Loucy (cell line): ENCODE results near the gene TMEM178A.
"Not testable (repeated sequence)": the region's sequence is repeated elsewhere in the genome, so short reads cannot be mapped to it uniquely, and the experiment has no call there.

Source experiments
- H2AFZ ChIP-seq: fragments of 200-600 bp; sonication (generic); 2 replicates; pipeline ENCODE4 v1.6.0; 2016; ENCODE audit warnings: antibody characterized with exemption, mild to moderate bottlenecking, low read length, moderate library complexity
- H3F3A ChIP-seq: fragments of 200-600 bp; 2 replicates; pipeline ENCODE4 v1.6.0; 2016; ENCODE audit warnings: antibody characterized with exemption, low read depth, mild to moderate bottlenecking
- H3K27me3 ChIP-seq: fragments of 200-600 bp; sonication (generic); 2 replicates; pipeline ENCODE4 v1.6.1; 2014; ENCODE audit warnings: low read length, mild to moderate bottlenecking; ENCODE audit not compliant: insufficient read depth, poor library complexity, severe bottlenecking
- H3K36me3 ChIP-seq: fragments of 200-600 bp; sonication (generic); 2 replicates; pipeline ENCODE4 v1.6.1; 2016; ENCODE audit warnings: low read length; ENCODE audit not compliant: insufficient read depth
- H3K4me1 ChIP-seq: fragments of 200-600 bp; sonication (generic); 2 replicates; pipeline ENCODE4 v1.5.1; 2014; ENCODE audit warnings: low read length, mild to moderate bottlenecking; ENCODE audit not compliant: insufficient read depth, poor library complexity, severe bottlenecking
- H3K4me2 ChIP-seq: fragments of 200-600 bp; sonication (generic); 2 replicates; pipeline ENCODE4 v1.6.0; 2014; ENCODE audit warnings: antibody characterized with exemption, low read length, low read depth, mild to moderate bottlenecking; ENCODE audit not compliant: poor library complexity, severe bottlenecking
- H3K4me3 ChIP-seq: fragments of 200-600 bp; sonication (generic); 2 replicates; pipeline ENCODE4 v1.5.1; 2014; ENCODE audit warnings: low read length, mild to moderate bottlenecking, mixed read lengths; ENCODE audit not compliant: poor library complexity, severe bottlenecking
- H3K79me2 ChIP-seq: fragments of 200-600 bp; sonication (generic); 2 replicates; pipeline ENCODE4 v1.6.1; 2014; ENCODE audit warnings: low read length; ENCODE audit not compliant: insufficient read depth
- H3K9ac ChIP-seq: fragments of 200-600 bp; sonication (generic); 2 replicates; pipeline ENCODE4 v1.6.0; 2014; ENCODE audit warnings: mild to moderate bottlenecking, low read depth, low read length, moderate library complexity; ENCODE audit not compliant: poor library complexity, severe bottlenecking
- H3K9me2 ChIP-seq: fragments of 200-600 bp; sonication (generic); replicated peaks from 2 replicates; pipeline ENCODE4 v1.6.1; 2016; ENCODE audit warnings: low read depth, low read length, mixed read lengths
- H3K9me3 ChIP-seq: fragments of 200-600 bp; sonication (generic); 2 replicates; pipeline ENCODE4 v1.6.1; 2014; ENCODE audit warnings: mild to moderate bottlenecking, antibody characterized with exemption, low read length, low read depth; ENCODE audit not compliant: insufficient read depth
- H4K20me1 ChIP-seq: fragments of 200-600 bp; sonication (generic); 2 replicates; pipeline ENCODE4 v1.6.0; 2014; ENCODE audit warnings: antibody characterized with exemption, low read length, mild to moderate bottlenecking; ENCODE audit not compliant: insufficient read depth, poor library complexity, severe bottlenecking
- EZH2phosphoT487 ChIP-seq: fragments of 200-600 bp; IDR thresholded peaks from 2 replicates; pipeline ENCODE4 v1.6.1; 2018; ENCODE audit warnings: antibody characterized with exemption, mild to moderate bottlenecking, moderate library complexity, borderline replicate concordance
- TF ChIP-seq, protein P1 (sequence below): fragments of 200-600 bp; sonication (generic); conservative IDR thresholded peaks from 2 replicates; pipeline ENCODE4 v1.5.1; 2014; ENCODE audit warnings: mild to moderate bottlenecking, antibody characterized with exemption, low read length

The TMEM178A gene

GRCh38 chr2:39625193-39625926, 40.4 kb upstream of the TMEM178A start:
- H3K27me3 ChIP-seq: no peaks in the 10 kb centered on the region
- H3K9ac ChIP-seq: no peak overlapping the region
- H3K4me1 ChIP-seq: peaks cover 5% of the 10 kb centered on the region
- H3K9me3 ChIP-seq: no peaks in the 10 kb centered on the region
- no peak overlapping the region for H2AFZ ChIP-seq
- H3K9me2 ChIP-seq: no peaks in the 10 kb centered on the region
- H4K20me1 ChIP-seq: no peaks in the 10 kb centered on the region
- no peak overlapping the region for H3K4me3 ChIP-seq
- H3K36me3 ChIP-seq: no peaks in the 10 kb centered on the region
- TF ChIP-seq EZH2phosphoT487: no peak
- TF ChIP-seq, protein P1, sequence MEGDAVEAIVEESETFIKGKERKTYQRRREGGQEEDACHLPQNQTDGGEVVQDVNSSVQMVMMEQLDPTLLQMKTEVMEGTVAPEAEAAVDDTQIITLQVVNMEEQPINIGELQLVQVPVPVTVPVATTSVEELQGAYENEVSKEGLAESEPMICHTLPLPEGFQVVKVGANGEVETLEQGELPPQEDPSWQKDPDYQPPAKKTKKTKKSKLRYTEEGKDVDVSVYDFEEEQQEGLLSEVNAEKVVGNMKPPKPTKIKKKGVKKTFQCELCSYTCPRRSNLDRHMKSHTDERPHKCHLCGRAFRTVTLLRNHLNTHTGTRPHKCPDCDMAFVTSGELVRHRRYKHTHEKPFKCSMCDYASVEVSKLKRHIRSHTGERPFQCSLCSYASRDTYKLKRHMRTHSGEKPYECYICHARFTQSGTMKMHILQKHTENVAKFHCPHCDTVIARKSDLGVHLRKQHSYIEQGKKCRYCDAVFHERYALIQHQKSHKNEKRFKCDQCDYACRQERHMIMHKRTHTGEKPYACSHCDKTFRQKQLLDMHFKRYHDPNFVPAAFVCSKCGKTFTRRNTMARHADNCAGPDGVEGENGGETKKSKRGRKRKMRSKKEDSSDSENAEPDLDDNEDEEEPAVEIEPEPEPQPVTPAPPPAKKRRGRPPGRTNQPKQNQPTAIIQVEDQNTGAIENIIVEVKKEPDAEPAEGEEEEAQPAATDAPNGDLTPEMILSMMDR: no peak
- no peak overlapping the region for H3K4me2 ChIP-seq
- H3K79me2 ChIP-seq: no peaks in the 10 kb centered on the region
- no peaks in the 10 kb centered on the region for H3F3A ChIP-seq

- TF ChIP-seq EZH2phosphoT487: no peak
- TF ChIP-seq, protein P1: no peak
- no peaks in the 10 kb centered on the region for H3K9me2 ChIP-seq
- no peaks in the 10 kb centered on the region for H3K9me3 ChIP-seq
- no peaks in the 10 kb centered on the region for H3K27me3 ChIP-seq
- H2AFZ ChIP-seq: no peak overlapping the region
- H3F3A ChIP-seq: no peaks in the 10 kb centered on the region
- H3K36me3 ChIP-seq: no peaks in the 10 kb centered on the region
- no peaks in the 10 kb centered on the region for H3K79me2 ChIP-seq
- H3K9ac ChIP-seq: no peak overlapping the region
- H4K20me1 ChIP-seq: no peaks in the 10 kb centered on the region
- H3K4me1 ChIP-seq: peaks cover under 1% of the 10 kb centered on the region
- no peak overlapping the region for H3K4me2 ChIP-seq
- H3K4me3 ChIP-seq: no peak overlapping the region
Measured at GRCh38 chr2:39625927-39626270, 39.8 kb upstream of the TMEM178A start.

DNA sequence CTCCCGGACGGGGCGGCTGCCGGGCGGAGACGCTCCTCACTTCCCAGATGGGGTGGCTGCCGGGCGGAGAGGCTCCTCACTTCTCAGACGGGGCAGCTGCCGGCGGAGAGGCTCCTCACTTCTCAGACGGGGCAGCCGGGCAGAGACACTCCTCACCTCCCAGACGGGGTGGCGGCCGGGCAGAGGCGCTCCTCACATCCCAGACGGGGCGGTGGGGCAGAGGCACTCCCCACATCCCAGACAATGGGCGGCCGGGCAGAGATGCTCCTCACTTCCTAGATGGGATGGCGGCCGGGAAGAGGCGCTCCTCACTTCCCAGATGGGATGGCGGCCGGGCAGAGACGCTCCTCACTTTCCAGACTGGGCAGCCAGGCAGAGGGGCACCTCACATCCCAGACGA, 37.4 kb upstream of the TMEM178A start:
- H3K79me2 ChIP-seq, H3K9ac ChIP-seq, H3F3A ChIP-seq, H3K4me1 ChIP-seq, H3K4me2 ChIP-seq, H3K4me3 ChIP-seq, H3K27me3 ChIP-seq, H3K9me3 ChIP-seq, H2AFZ ChIP-seq, H3K36me3 ChIP-seq, H3K9me2 ChIP-seq, H4K20me1 ChIP-seq: not testable (repeated sequence)

DNA sequence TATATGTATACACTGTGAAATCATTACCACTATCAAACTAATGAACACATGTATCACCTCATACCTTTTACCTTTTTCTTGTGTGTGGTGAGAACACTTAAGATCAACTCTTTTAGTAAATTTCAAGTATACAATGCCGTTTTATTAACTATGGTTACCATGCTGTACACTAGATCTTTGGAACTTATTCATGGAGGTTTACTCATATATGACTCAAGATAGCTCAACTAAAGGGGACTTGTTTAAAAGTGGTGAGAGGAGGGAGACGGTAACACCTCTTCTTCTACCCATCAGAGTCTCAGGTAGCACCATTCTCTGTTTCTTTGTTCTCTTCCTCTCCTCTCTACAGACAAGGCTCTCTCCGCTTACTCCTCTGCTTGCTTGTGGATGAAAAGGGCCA, 36.1 kb upstream of the TMEM178A start:
- Histone ChIP-seq H3K4me2 (no peak overlapping the region), H3K36me3 (no peaks in the 10 kb centered on the region), H3K27me3 (no peaks in the 10 kb centered on the region), H3K9ac (no peak overlapping the region), H3F3A (no peaks in the 10 kb centered on the region), H3K9me2 (no peaks in the 10 kb centered on the region), H3K79me2 (no peaks in the 10 kb centered on the region), H3K9me3 (no peaks in the 10 kb centered on the region), H3K4me3 (no peak overlapping the region), H4K20me1 (no peaks in the 10 kb centered on the region), H2AFZ (no peak overlapping the region), H3K4me1 (no peaks in the 10 kb centered on the region)
- no peak for TF ChIP-seq EZH2phosphoT487
- TF ChIP-seq, protein P1: no peak
